ENCODE data around the gene TMEM43.

Gene TMEM43

DNA sequence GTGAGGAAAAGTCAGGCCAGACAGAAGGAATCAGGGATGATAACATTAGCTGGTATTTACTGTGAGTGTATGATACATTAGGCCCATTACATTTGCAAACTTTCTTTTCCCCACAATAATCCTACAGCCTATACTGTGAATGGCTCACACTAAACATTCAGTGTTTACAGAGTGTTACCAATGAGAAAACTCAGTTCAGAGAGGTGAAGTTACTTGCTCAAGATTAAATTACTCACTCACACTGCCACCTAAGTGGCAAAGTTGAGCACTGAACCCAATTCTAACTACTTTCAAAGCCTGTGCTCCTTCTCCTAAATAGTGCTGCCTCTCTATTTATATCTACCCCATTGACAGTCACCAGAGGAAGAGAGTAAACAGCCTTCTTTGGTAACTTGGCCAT, 45.0 kb downstream of the TMEM43 start:
- Histone ChIP-seq H3K4me1 (ENCODE audit: control insufficient read depth in 1 of 2, insufficient read depth in 2 of 2, low read length in 2 of 2) (no peaks in the 10 kb centered on the region), H3K9me3 (ENCODE audit: control insufficient read depth in 1 of 2, low read length in 2 of 2) (no peaks in the 10 kb centered on the region), H3K4me3 (ENCODE audit: low read depth in 1 of 2, low read length in 2 of 2) (no peak overlapping the region), H3K27me3 (ENCODE audit: low read depth, low read length) (no peaks in the 10 kb centered on the region), H3K36me3 (ENCODE audit: control insufficient read depth in 1 of 2, insufficient read depth in 2 of 2, low read length in 2 of 2) (peaks cover 67 to 76% of the 10 kb centered on the region in 2 donors), H3K27ac (ENCODE audit: low read length) (no peak overlapping the region)

DNA sequence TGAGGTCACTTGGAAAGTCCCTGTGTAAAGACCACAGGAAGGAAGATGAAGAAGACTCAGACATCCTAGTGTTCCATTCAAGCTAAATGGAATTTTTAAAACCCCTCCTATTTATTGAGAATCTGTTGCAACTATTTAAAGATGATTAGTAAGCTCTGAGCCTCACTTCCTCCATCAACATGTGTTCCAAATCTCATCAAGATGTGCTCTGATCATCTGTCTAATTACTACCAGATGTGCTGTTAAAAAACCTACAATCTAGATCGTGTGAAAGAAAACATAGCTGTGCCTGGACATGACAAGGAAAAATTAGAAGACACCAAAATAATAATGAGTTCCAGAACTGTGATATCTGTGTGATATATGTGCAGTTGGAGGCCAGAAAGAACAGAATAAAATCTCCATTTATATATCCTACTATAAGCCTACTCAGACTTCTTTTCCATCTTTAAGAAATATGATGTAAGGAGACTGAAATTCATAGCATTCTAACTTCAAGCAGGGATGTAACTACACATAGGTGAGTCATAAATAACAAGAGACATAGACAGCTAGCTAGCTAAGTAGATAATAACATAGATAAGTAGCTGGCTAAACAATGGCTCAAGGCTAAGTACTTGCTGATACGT, 45.8 kb downstream of the TMEM43 start:
- Histone ChIP-seq H3K4me3 (ENCODE audit: low read depth in 1 of 2, low read length in 2 of 2) (no peak overlapping the region), H3K36me3 (ENCODE audit: control insufficient read depth in 1 of 2, insufficient read depth in 2 of 2, low read length in 2 of 2) (peaks cover 59 to 69% of the 10 kb centered on the region in 2 donors), H3K27ac (ENCODE audit: low read length) (no peak overlapping the region), H3K27me3 (ENCODE audit: low read depth, low read length) (no peaks in the 10 kb centered on the region), H3K4me1 (ENCODE audit: control insufficient read depth in 1 of 2, insufficient read depth in 2 of 2, low read length in 2 of 2) (peaks cover 0 to 6% of the 10 kb centered on the region in 2 donors), H3K9me3 (ENCODE audit: control insufficient read depth in 1 of 2, low read length in 2 of 2) (no peaks in the 10 kb centered on the region)

DNA sequence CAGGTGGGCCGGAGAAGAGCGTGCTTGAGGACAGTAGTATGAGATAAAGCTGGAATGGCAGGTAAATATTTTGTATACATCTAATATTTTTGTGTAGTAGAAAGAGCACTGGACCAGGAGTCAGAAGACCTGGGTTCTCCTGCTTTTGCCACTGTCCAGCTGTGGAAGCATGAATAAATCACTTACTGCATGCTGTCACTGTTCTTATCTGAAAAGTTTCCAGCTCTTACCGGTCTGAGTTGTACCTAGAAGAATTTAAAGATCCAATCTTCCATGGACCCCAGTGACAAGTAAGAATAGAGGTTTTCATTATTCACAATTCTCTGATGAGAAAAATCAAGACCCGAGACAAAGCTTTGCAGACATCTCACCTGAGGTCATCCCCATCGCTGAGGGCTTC, 47.6 kb downstream of the TMEM43 start:
- H3K27ac ChIP-seq (ENCODE audit: low read length): no peak overlapping the region
- peaks cover 46 to 51% of the 10 kb centered on the region in 2 donors for H3K36me3 ChIP-seq (ENCODE audit: control insufficient read depth in 1 of 2, insufficient read depth in 2 of 2, low read length in 2 of 2)
- H3K4me3 ChIP-seq (ENCODE audit: low read depth in 1 of 2, low read length in 2 of 2): no peak overlapping the region
- no peaks in the 10 kb centered on the region for H3K9me3 ChIP-seq (ENCODE audit: control insufficient read depth in 1 of 2, low read length in 2 of 2)
- no peaks in the 10 kb centered on the region for H3K27me3 ChIP-seq (ENCODE audit: low read depth, low read length)
- H3K4me1 ChIP-seq (ENCODE audit: control insufficient read depth in 1 of 2, insufficient read depth in 2 of 2, low read length in 2 of 2): peaks cover 10 to 14% of the 10 kb centered on the region in 2 donors

DNA sequence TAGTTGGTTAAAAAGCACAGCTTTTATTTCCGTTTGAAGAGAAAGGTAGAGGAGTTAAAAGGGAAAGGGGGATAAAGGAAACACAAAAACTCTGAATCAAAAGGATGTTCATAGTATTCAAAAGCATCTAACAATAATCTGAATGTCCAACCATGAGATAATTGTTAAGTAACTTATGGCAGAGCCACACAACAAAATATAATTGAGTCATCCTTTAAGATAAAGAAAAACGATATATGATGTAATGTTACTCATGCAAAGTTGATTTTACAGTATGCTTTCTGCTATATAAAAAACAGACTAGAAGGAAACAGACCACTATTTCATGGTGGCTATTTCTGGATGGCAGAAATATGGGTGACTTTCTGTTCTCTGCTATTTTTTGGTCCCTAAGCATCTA, 49.6 kb downstream of the TMEM43 start:
- Histone ChIP-seq H3K4me1 (ENCODE audit: control insufficient read depth in 1 of 2, insufficient read depth in 2 of 2, low read length in 2 of 2) (peaks cover 18 to 23% of the 10 kb centered on the region in 2 donors), H3K27ac (ENCODE audit: low read length) (no peak overlapping the region)

DNA sequence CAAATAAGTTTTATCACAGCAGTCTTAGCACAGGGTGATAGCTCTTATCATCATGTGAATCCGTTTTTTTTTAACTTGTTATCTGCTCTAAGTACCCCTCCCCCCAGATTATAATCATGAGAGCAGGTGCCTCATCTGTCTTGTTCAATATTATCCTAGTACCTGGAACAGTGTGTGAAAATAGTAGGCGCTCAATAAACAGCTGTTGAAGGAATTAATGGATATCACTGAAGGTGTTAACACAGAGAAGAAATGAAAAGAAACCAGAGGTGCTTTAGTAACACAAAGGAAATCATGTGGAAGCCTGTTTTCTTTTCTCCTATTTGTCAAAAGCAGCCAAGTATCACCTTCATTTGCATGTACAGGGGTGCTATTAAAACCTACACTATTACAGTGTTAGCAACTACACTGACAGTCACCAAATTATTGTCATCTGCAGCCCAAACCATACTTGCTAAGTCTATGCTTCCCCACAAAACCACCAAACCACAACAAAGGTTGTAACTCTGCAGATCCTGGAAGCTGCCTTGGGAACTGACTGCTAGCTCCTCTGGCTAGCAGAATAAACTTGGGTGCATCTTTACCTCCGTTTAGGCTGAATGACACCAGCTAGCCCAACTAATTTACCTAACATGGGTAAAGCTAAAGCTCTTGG, 50.7 kb downstream of the TMEM43 start:
- no peaks in the 10 kb centered on the region for H3K27me3 ChIP-seq (ENCODE audit: low read depth, low read length)
- no peak overlapping the region for H3K4me3 ChIP-seq (ENCODE audit: low read depth in 1 of 2, low read length in 2 of 2)
- H3K36me3 ChIP-seq (ENCODE audit: control insufficient read depth in 1 of 2, insufficient read depth in 2 of 2, low read length in 2 of 2): peaks cover 20 to 24% of the 10 kb centered on the region in 2 donors
- H3K4me1 ChIP-seq (ENCODE audit: control insufficient read depth in 1 of 2, insufficient read depth in 2 of 2, low read length in 2 of 2): peaks cover 20 to 28% of the 10 kb centered on the region in 2 donors
- H3K9me3 ChIP-seq (ENCODE audit: control insufficient read depth in 1 of 2, low read length in 2 of 2): no peaks in the 10 kb centered on the region
- no peak overlapping the region for H3K27ac ChIP-seq (ENCODE audit: low read length)

More for the DNA sequence above, 49.6 kb downstream of the TMEM43 start:
- H3K4me3 ChIP-seq (ENCODE audit: low read depth in 1 of 2, low read length in 2 of 2): no peak overlapping the region
- no peaks in the 10 kb centered on the region for H3K27me3 ChIP-seq (ENCODE audit: low read depth, low read length)
- no peaks in the 10 kb centered on the region for H3K9me3 ChIP-seq (ENCODE audit: control insufficient read depth in 1 of 2, low read length in 2 of 2)
- H3K36me3 ChIP-seq (ENCODE audit: control insufficient read depth in 1 of 2, insufficient read depth in 2 of 2, low read length in 2 of 2): peaks cover 30 to 35% of the 10 kb centered on the region in 2 donors

DNA sequence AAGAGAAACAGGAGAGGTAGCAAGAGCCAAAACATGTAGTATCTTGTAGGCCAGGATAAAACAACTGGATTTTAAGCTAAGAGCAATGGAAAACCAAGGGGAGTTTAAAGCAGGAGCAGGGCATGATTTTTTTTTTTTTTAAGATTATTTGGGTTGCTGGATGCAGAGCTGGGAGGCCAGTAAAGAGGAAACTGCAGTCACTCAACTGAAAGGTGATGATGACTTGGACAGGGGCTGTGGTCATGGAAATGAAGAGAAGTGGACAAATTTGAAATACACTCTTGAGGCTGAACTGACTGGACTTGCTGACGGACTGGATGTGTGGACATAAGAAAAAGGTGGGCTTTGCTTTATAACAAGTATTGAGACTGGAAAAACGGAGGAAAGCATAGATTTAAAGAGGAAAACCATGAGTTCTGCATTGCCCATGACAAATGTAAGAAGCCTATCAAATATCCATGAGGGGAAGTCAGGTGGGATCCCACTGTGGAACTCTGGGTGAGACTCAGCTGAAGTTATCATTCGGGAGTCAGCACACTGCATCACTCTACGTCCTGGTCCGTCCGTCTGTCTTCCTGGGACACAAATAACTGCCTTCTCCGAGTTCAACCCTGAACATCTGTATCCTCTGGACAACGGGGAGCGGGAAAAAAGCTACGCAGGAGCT, 52.9 kb downstream of the TMEM43 start:
- peaks cover 20 to 28% of the 10 kb centered on the region in 2 donors for H3K4me1 ChIP-seq (ENCODE audit: control insufficient read depth in 1 of 2, insufficient read depth in 2 of 2, low read length in 2 of 2)
- no peaks in the 10 kb centered on the region for H3K9me3 ChIP-seq (ENCODE audit: control insufficient read depth in 1 of 2, low read length in 2 of 2)
- peak overlapping the region; percentile 85 to 98 for H3K4me3 ChIP-seq (ENCODE audit: low read depth in 1 of 2, low read length in 2 of 2)
- H3K36me3 ChIP-seq (ENCODE audit: control insufficient read depth in 1 of 2, insufficient read depth in 2 of 2, low read length in 2 of 2): peaks cover 7 to 22% of the 10 kb centered on the region in 2 donors
- no peaks in the 10 kb centered on the region for H3K27me3 ChIP-seq (ENCODE audit: low read depth, low read length)
- peak overlapping the region; percentile 98 for H3K27ac ChIP-seq (ENCODE audit: low read length)

DNA sequence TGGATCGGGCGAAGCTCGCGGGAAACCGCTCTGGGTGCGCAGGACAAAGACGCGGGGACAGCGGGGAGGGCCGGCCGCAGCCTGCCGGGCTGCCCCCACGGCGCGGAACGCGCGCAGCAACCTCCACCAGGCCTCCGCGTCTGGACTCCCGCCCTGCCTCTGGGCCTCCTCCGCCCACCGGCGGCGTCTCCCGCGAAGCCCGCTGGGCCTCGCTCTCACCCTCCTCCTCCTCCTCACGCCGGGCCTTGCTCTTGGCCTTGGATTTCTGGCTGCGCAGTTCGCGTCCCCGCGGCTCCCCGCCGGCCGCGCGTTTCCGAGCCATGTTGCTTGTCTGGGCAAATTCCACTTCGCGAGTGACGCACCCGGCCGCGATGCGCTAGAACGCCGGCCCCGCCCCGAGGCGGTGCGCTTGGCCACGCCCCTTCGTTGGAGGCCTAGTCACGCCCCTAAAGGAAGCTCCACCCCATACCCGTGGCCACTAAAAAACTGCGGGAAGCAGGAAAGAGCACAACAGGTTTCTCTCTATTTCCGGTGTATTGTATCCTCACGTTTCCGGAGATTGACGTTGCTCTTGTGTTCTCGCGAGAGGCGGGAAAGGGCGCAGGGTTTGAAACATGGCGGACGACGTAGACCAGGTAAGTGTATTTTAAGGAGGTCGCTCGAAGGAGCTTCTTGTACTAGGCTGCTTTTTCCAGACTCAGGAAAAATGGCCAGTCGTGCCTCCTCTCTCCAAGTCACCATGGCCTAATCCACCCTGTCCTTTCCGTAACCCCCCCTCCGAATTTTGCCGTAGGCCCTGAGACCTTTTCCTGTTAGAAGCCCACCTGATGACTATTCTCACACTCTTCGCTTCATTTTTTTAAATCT, 53.6 kb downstream of the TMEM43 start, which contains the start of the genes LSM3 and XPC:
LSM3 (plus strand) TSS at position 571 of the 867 bp plus-strand sequence; CDS start at position 615, 44 bp downstream.
XPC (minus strand) TSS at position 355 of the 867 bp plus-strand sequence; CDS start at position 322, 33 bp downstream.
- Histone ChIP-seq H3K9me3 (ENCODE audit: control insufficient read depth in 1 of 2, low read length in 2 of 2) (no peaks in the 10 kb centered on the region), H3K27me3 (ENCODE audit: low read depth, low read length) (no peaks in the 10 kb centered on the region), H3K36me3 (ENCODE audit: control insufficient read depth in 1 of 2, insufficient read depth in 2 of 2, low read length in 2 of 2) (peaks cover 12 to 29% of the 10 kb centered on the region in 2 donors), H3K4me3 (ENCODE audit: low read depth in 1 of 2, low read length in 2 of 2) (peak within 1 kb of the TSS; percentile 85 to 98), H3K4me1 (ENCODE audit: control insufficient read depth in 1 of 2, insufficient read depth in 2 of 2, low read length in 2 of 2) (peaks cover 20 to 28% of the 10 kb centered on the region in 2 donors), H3K27ac (ENCODE audit: low read length) (peak within 1 kb of the TSS; percentile 98)

DNA sequence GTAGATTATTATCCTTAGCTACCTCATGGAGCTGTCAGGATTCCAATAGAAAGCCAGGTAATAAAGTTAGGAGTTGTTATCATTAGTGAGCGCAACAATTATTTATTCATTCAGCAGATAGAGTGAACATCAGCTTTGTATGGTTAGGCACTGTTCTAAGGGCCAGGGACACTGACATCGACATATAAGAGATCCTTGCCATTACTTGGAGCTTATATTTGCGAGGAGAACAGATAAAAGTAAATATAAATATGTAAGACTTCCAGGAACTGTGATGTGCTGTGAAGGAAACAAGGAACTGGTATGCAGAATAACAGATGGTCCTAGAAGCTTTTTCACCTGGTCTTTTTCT, 54.2 kb downstream of the TMEM43 start:
- peak overlapping the region; percentile 85 to 98 for H3K4me3 ChIP-seq (ENCODE audit: low read depth in 1 of 2, low read length in 2 of 2)
- peak overlapping the region; percentile 98 for H3K27ac ChIP-seq (ENCODE audit: low read length)
- H3K36me3 ChIP-seq (ENCODE audit: control insufficient read depth in 1 of 2, insufficient read depth in 2 of 2, low read length in 2 of 2): peaks cover 12 to 33% of the 10 kb centered on the region in 2 donors
- H3K27me3 ChIP-seq (ENCODE audit: low read depth, low read length): no peaks in the 10 kb centered on the region
- peaks cover 20 to 28% of the 10 kb centered on the region in 2 donors for H3K4me1 ChIP-seq (ENCODE audit: control insufficient read depth in 1 of 2, insufficient read depth in 2 of 2, low read length in 2 of 2)
- H3K9me3 ChIP-seq (ENCODE audit: control insufficient read depth in 1 of 2, low read length in 2 of 2): no peaks in the 10 kb centered on the region

DNA sequence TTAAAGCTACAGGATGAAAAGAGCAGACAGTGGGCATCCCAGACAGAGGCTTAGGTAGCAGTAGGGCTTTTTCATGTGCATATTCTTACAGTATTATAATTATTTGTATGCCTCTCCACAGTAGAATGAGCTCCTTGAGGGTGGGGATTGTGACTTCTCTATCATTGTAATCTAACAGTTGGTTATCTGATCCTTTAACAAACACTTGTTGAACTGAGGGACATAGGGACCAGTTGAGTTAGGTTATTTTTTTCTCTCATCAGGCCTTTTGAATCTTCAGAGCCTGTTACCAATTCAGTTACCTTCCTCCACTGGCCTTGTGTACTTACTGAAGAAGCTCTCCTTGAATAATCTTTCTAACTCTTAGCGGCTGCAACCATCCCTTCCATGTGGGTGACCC, 54.9 kb downstream of the TMEM43 start:
- Histone ChIP-seq H3K36me3 (ENCODE audit: control insufficient read depth in 1 of 2, insufficient read depth in 2 of 2, low read length in 2 of 2) (peaks cover 12 to 34% of the 10 kb centered on the region in 2 donors), H3K27ac (ENCODE audit: low read length) (no peak overlapping the region), H3K4me3 (ENCODE audit: low read depth in 1 of 2, low read length in 2 of 2) (peak overlapping the region in 1 of 2 donors; percentile 98), H3K9me3 (ENCODE audit: control insufficient read depth in 1 of 2, low read length in 2 of 2) (no peaks in the 10 kb centered on the region), H3K4me1 (ENCODE audit: control insufficient read depth in 1 of 2, insufficient read depth in 2 of 2, low read length in 2 of 2) (peaks cover 20 to 28% of the 10 kb centered on the region in 2 donors), H3K27me3 (ENCODE audit: low read depth, low read length) (no peaks in the 10 kb centered on the region)

DNA sequence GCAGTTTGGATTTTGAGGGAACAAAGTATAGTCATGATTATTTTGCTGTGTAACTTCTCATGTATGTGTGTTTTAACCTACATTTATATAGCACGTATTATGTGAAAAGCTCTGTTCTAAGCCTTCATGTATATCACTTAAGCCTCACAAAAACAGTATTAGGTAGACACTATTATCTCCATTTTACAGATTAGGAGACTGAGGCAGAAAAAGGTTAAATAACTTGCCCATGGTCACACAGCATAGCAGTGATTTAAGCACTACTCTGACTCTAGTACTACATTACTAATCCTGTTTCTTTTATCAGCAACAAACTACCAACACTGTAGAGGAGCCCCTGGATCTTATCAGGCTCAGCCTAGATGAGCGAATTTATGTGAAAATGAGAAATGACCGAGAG, 56.4 kb downstream of the TMEM43 start:
- no peaks in the 10 kb centered on the region for H3K27me3 ChIP-seq (ENCODE audit: low read depth, low read length)
- no peak overlapping the region for H3K4me3 ChIP-seq (ENCODE audit: low read depth in 1 of 2, low read length in 2 of 2)
- no peaks in the 10 kb centered on the region for H3K9me3 ChIP-seq (ENCODE audit: control insufficient read depth in 1 of 2, low read length in 2 of 2)
- peaks cover 18 to 20% of the 10 kb centered on the region in 2 donors for H3K4me1 ChIP-seq (ENCODE audit: control insufficient read depth in 1 of 2, insufficient read depth in 2 of 2, low read length in 2 of 2)
- no peak overlapping the region for H3K27ac ChIP-seq (ENCODE audit: low read length)
- peaks cover 21 to 44% of the 10 kb centered on the region in 2 donors for H3K36me3 ChIP-seq (ENCODE audit: control insufficient read depth in 1 of 2, insufficient read depth in 2 of 2, low read length in 2 of 2)
